Type B pancreatic cell (in vitro differentiated cells): ENCODE data around the gene SLC25A42. TPM values are rescaled to one million over a fixed set of nuclear protein-coding genes. Genes with fewer than 3 reads are reported as not detected.
"Not testable (repeated sequence)": the region's sequence is repeated elsewhere in the genome, so short reads cannot be mapped to it uniquely, and the experiment has no call there.

Source experiments
- DNase-seq: peaks from one replicate; pipeline ENCODE4 v3.0.0; 2021; ENCODE audit warnings: mixed read lengths; ENCODE audit not compliant: unreplicated experiment; ENCODE audit errors: extremely low spot score
- H3K27ac Mint-ChIP-seq: 2 replicates; pipeline ENCODE4 v1.8.0; 2021; ENCODE audit warnings: mild to moderate bottlenecking, mixed read lengths
- H3K27me3 Mint-ChIP-seq: 2 replicates; pipeline ENCODE4 v1.8.0; 2021; ENCODE audit warnings: mixed read lengths
- H3K36me3 Mint-ChIP-seq: 2 replicates; pipeline ENCODE4 v1.8.0; 2021; ENCODE audit warnings: mixed read lengths
- H3K4me1 Mint-ChIP-seq: one replicate; pipeline ENCODE4 v1.8.0; 2021; ENCODE audit warnings: mixed read lengths; ENCODE audit not compliant: unreplicated experiment
- H3K4me3 Mint-ChIP-seq: 2 replicates; pipeline ENCODE4 v1.8.0; 2021; ENCODE audit warnings: mild to moderate bottlenecking, mixed read lengths
- H3K9me3 Mint-ChIP-seq: 2 replicates; pipeline ENCODE4 v1.8.0; 2021; ENCODE audit warnings: mixed read lengths
- total RNA-seq: library from RNA; stranded (reverse); gene quantifications from 2 replicates; pipeline ENCODE4 v1.2.1, GENCODE V29; 2021; ENCODE audit warnings: low replicate concordance
- TF ChIP-seq, protein P1 (sequence below): fragments of 200-600 bp; sonication (generic); conservative IDR thresholded peaks from 2 replicates; pipeline ENCODE4 v1.5.0; 2021; ENCODE audit warnings: antibody characterized with exemption, mild to moderate bottlenecking

SLC25A42 gene
- total RNA-seq, 1 donor from 2014 or later, result 13.4 TPM

GRCh38 chr19:19145281-19145680 is 81.5 kb downstream of the SLC25A42 start:
- Mint-ChIP-seq H3K4me3 (no peak overlapping the region), H3K27me3 (peaks cover 6% of the 10 kb centered on the region), H3K27ac (no peak overlapping the region), H3K4me1 (no peaks in the 10 kb centered on the region), H3K36me3 (no peaks in the 10 kb centered on the region), H3K9me3 (no peaks in the 10 kb centered on the region)
- DNase-seq, result no peak
- TF ChIP-seq, protein P1, sequence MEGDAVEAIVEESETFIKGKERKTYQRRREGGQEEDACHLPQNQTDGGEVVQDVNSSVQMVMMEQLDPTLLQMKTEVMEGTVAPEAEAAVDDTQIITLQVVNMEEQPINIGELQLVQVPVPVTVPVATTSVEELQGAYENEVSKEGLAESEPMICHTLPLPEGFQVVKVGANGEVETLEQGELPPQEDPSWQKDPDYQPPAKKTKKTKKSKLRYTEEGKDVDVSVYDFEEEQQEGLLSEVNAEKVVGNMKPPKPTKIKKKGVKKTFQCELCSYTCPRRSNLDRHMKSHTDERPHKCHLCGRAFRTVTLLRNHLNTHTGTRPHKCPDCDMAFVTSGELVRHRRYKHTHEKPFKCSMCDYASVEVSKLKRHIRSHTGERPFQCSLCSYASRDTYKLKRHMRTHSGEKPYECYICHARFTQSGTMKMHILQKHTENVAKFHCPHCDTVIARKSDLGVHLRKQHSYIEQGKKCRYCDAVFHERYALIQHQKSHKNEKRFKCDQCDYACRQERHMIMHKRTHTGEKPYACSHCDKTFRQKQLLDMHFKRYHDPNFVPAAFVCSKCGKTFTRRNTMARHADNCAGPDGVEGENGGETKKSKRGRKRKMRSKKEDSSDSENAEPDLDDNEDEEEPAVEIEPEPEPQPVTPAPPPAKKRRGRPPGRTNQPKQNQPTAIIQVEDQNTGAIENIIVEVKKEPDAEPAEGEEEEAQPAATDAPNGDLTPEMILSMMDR, result no peak

GRCh38 chr19:19145684-19146608 is 82.2 kb downstream of the SLC25A42 start:
- H3K27me3 Mint-ChIP-seq, result peaks cover 6% of the 10 kb centered on the region
- H3K36me3 Mint-ChIP-seq, result no peaks in the 10 kb centered on the region
- no peak overlapping the region for H3K27ac Mint-ChIP-seq
- no peaks in the 10 kb centered on the region for H3K9me3 Mint-ChIP-seq
- TF ChIP-seq, protein P1, result peak; percentile 93
- H3K4me3 Mint-ChIP-seq, result no peak overlapping the region
- H3K4me1 Mint-ChIP-seq, result no peaks in the 10 kb centered on the region
- DNase-seq, result peak; percentile 89

DNA sequence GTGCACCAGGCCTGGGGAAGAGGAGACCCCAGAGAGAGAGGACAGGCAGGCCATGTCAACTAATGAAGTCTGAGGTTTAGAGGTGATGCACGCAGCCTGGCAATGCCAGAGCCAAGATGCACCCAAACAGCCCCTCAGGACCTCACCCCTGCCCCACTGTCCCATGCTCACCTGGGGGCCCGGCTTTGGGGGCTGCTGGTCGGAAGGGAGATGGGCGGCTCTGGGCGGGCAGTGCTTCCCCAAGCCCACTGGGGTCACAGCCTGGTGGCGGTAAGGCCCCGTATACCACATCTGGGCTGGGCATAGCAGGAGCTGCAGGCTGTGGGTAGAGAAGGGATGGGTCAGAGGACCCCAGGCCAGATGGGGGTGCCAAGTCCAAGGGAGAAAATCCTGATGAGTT is 83.1 kb downstream of the SLC25A42 start:
- DNase-seq, result no peak
- H3K4me1 Mint-ChIP-seq, result no peaks in the 10 kb centered on the region
- TF ChIP-seq, protein P1, result no peak

DNA sequence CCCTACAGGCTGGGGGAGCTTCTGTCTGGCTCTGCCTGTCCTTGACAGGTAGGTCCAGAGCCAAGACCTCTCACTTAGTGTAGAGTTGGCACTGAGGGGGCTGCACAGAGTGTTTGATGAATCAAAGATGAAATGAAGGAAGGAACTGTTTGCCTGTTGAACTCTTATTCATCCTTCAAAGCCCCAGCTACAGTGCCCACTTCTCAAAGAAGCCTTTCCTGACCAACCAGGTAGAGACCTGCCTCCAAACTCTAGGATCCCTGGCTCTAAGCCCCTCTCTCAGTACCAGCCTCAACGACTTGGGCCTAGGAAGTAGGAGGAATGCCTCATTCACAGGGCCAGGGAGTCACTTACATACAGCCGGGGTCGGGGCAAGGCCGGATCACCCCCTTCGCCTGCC is 83.5 kb downstream of the SLC25A42 start:
- H3K4me1 Mint-ChIP-seq, result no peaks in the 10 kb centered on the region
- peaks cover 1% of the 10 kb centered on the region for H3K27me3 Mint-ChIP-seq
- no peaks in the 10 kb centered on the region for H3K36me3 Mint-ChIP-seq
- H3K4me3 Mint-ChIP-seq, result no peak overlapping the region
- H3K9me3 Mint-ChIP-seq, result no peaks in the 10 kb centered on the region
- no peak overlapping the region for H3K27ac Mint-ChIP-seq
- TF ChIP-seq, protein P1, result no peak
- no peak for DNase-seq

More for the DNA sequence above, 83.1 kb downstream of the SLC25A42 start:
- H3K4me3 Mint-ChIP-seq, result no peak overlapping the region
- no peaks in the 10 kb centered on the region for H3K36me3 Mint-ChIP-seq
- no peaks in the 10 kb centered on the region for H3K9me3 Mint-ChIP-seq
- no peak overlapping the region for H3K27ac Mint-ChIP-seq
- H3K27me3 Mint-ChIP-seq, result peaks cover 6% of the 10 kb centered on the region

GRCh38 chr19:19148504-19148903 is 84.7 kb downstream of the SLC25A42 start:
- not testable (repeated sequence) for H3K4me3 Mint-ChIP-seq, DNase-seq

DNA sequence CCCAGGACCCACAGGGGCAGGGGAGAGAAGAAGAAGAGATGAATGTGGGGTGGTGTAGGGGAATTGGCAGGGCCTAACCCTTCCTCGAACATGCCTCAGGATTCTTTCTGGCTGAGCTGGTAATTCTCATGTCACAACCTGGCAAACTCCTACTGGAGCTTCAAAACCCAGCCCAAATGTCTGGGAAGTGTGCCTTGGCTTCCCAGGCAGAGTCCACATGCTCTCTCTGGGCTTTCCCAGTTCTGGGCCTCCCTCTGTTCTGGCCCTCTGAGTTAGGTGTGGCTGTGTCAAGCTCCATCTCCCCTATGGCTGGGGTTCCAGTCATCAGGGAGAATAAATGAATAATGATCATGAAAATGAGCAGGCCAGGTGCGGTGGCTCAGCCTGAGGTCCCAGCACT is 85.6 kb downstream of the SLC25A42 start:
- Mint-ChIP-seq H3K4me3 (no peak overlapping the region), H3K4me1 (no peaks in the 10 kb centered on the region), H3K27ac (no peak overlapping the region), H3K27me3 (no peaks in the 10 kb centered on the region), H3K9me3 (no peaks in the 10 kb centered on the region), H3K36me3 (no peaks in the 10 kb centered on the region)
- TF ChIP-seq, protein P1, result no peak
- DNase-seq, result no peak

More at GRCh38 chr19:19148504-19148903, 84.7 kb downstream of the SLC25A42 start:
- not testable (repeated sequence) for H3K27me3 Mint-ChIP-seq, H3K4me1 Mint-ChIP-seq, H3K9me3 Mint-ChIP-seq, H3K27ac Mint-ChIP-seq, H3K36me3 Mint-ChIP-seq
